HG03439 (cell line): ENCODE measurements around the gene TNIK.

Experiments
- ATAC-seq: cut with Tn5 transposase; IDR thresholded peaks from one replicate; pipeline ENCODE4 v1.9.1; 2021; ENCODE audit warnings: mild to moderate bottlenecking, moderate library complexity; ENCODE audit not compliant: unreplicated experiment

The TNIK gene

GRCh38 chr3:171470714-171471227 is 10.6 kb upstream of the TNIK start:
- no peak for ATAC-seq

- no peak for ATAC-seq
Observed at GRCh38 chr3:171469376-171469775, 9.2 kb upstream of the TNIK start.

- ATAC-seq, result no peak
Observed at GRCh38 chr3:171468296-171468906, 8.2 kb upstream of the TNIK start.

GRCh38 chr3:171465763-171466162 is 5.6 kb upstream of the TNIK start:
- no peak for ATAC-seq

- ATAC-seq, result no peak
Observed at GRCh38 chr3:171464462-171464861, 4.3 kb upstream of the TNIK start.

GRCh38 chr3:171462224-171462623 is 2.0 kb upstream of the TNIK start:
- no peak for ATAC-seq

GRCh38 chr3:171461525-171461917 is 1.3 kb upstream of the TNIK start:
- no peak for ATAC-seq

GRCh38 chr3:171460725-171461524 is 720 bp upstream of the TNIK start:
- peak; percentile 37 for ATAC-seq

GRCh38 chr3:171459137-171459941 is 866 bp downstream of the TNIK start:
- ATAC-seq, result no peak

GRCh38 chr3:171458864-171459136 is 1.4 kb downstream of the TNIK start:
- ATAC-seq, result no peak

- no peak for ATAC-seq
Observed at GRCh38 chr3:171458071-171458863, 1.9 kb downstream of the TNIK start.

GRCh38 chr3:171457607-171458061 is 2.6 kb downstream of the TNIK start:
- no peak for ATAC-seq

GRCh38 chr3:171456765-171457606 is 3.2 kb downstream of the TNIK start:
- no peak for ATAC-seq

- ATAC-seq, result no peak
Observed at GRCh38 chr3:171455603-171456550, 4.3 kb downstream of the TNIK start.

GRCh38 chr3:171454041-171454440 is 6.2 kb downstream of the TNIK start:
- ATAC-seq, result no peak

- ATAC-seq, result no peak
Observed at GRCh38 chr3:171453180-171453886, 6.9 kb downstream of the TNIK start.

GRCh38 chr3:171452328-171452727 is 7.9 kb downstream of the TNIK start:
- ATAC-seq, result no peak

- ATAC-seq, result no peak
Observed at GRCh38 chr3:171451915-171452314, 8.3 kb downstream of the TNIK start.
